Smooth muscle cell of the brain vasculature (primary cell): ENCODE data around the gene NCAM1.
"Not testable (repeated sequence)": the region's sequence is repeated elsewhere in the genome, so short reads cannot be mapped to it uniquely, and the experiment has no call there.

Experiments
- DNase-seq: peaks from one replicate; pipeline ENCODE4 v3.0.0-alpha.2; 2012; ENCODE audit warnings: low read depth, low spot score

Gene NCAM1

GRCh38 chr11:113021111-113021510, 59.9 kb downstream of the NCAM1 start:
- DNase-seq = no peak

- no peak for DNase-seq
Observed at GRCh38 chr11:113022262-113022661, 61.0 kb downstream of the NCAM1 start.

- DNase-seq = no peak
Observed at GRCh38 chr11:113023228-113023627, 62.0 kb downstream of the NCAM1 start.

GRCh38 chr11:113023986-113024385, 62.8 kb downstream of the NCAM1 start:
- no peak for DNase-seq

- no peak for DNase-seq
Observed at GRCh38 chr11:113026778-113027177, 65.6 kb downstream of the NCAM1 start.

- no peak for DNase-seq
Observed at GRCh38 chr11:113034576-113034975, 73.4 kb downstream of the NCAM1 start.

GRCh38 chr11:113035708-113036107, 74.5 kb downstream of the NCAM1 start:
- DNase-seq = no peak

- DNase-seq = no peak
Observed at GRCh38 chr11:113043698-113044097, 82.5 kb downstream of the NCAM1 start.

- DNase-seq = no peak
Observed at GRCh38 chr11:113045146-113045545, 83.9 kb downstream of the NCAM1 start.

GRCh38 chr11:113046866-113047265, 85.6 kb downstream of the NCAM1 start:
- DNase-seq = no peak

- DNase-seq = no peak
Observed at GRCh38 chr11:113048820-113049768, 87.9 kb downstream of the NCAM1 start.

GRCh38 chr11:113053042-113053441, 91.8 kb downstream of the NCAM1 start:
- not testable (repeated sequence) for DNase-seq

GRCh38 chr11:113057038-113057437, 95.8 kb downstream of the NCAM1 start:
- DNase-seq = no peak

- no peak for DNase-seq
Observed at GRCh38 chr11:113059548-113059947, 98.3 kb downstream of the NCAM1 start.

- DNase-seq = no peak
Observed at GRCh38 chr11:113065330-113065729, 104.1 kb downstream of the NCAM1 start.

GRCh38 chr11:113072237-113072858, 111.1 kb downstream of the NCAM1 start:
- no peak for DNase-seq

- DNase-seq = no peak
Observed at GRCh38 chr11:113073290-113073953, 112.2 kb downstream of the NCAM1 start.

- no peak for DNase-seq
Observed at GRCh38 chr11:113075586-113076095, 114.4 kb downstream of the NCAM1 start.

- no peak for DNase-seq
Observed at GRCh38 chr11:113077379-113077778, 116.2 kb downstream of the NCAM1 start.

- DNase-seq = no peak
Observed at GRCh38 chr11:113082341-113082955, 121.2 kb downstream of the NCAM1 start.

GRCh38 chr11:113083571-113083970, 122.4 kb downstream of the NCAM1 start:
- no peak for DNase-seq

GRCh38 chr11:113084297-113084696, 123.1 kb downstream of the NCAM1 start:
- no peak for DNase-seq
